Progenitor cell of endocrine pancreas (in vitro differentiated cells): ENCODE data around the gene SLC39A3. TPM values are rescaled to one million over a fixed set of nuclear protein-coding genes. Genes with fewer than 3 reads are reported as not detected.

Source experiments
- DNase-seq: peaks from one replicate; pipeline ENCODE4 v3.0.0; 2021; ENCODE audit warnings: low spot score; ENCODE audit not compliant: unreplicated experiment
- H3K27ac Mint-ChIP-seq: 2 replicates; pipeline ENCODE4 v1.8.0; 2021; ENCODE audit warnings: mild to moderate bottlenecking, moderate library complexity, mixed read lengths
- H3K27me3 Mint-ChIP-seq: 2 replicates; pipeline ENCODE4 v1.8.0; 2021; ENCODE audit warnings: mixed read lengths
- H3K36me3 Mint-ChIP-seq: 2 replicates; pipeline ENCODE4 v1.8.0; 2022; ENCODE audit warnings: mixed read lengths; ENCODE audit not compliant: insufficient read depth
- H3K4me1 Mint-ChIP-seq: 2 replicates; pipeline ENCODE4 v1.8.0; 2021; ENCODE audit warnings: low read depth, mixed read lengths
- H3K4me3 Mint-ChIP-seq: 2 replicates; pipeline ENCODE4 v1.8.0; 2021; ENCODE audit warnings: low read depth, mild to moderate bottlenecking, moderate library complexity, mixed read lengths
- H3K9me3 Mint-ChIP-seq: 2 replicates; pipeline ENCODE4 v1.8.0; 2021; ENCODE audit warnings: low read depth, mixed read lengths
- total RNA-seq: library from RNA; stranded (reverse); gene quantifications from 2 replicates; pipeline ENCODE4 v1.2.1, GENCODE V29; 2021
- TF ChIP-seq, protein P1 (sequence below): fragments of 200-600 bp; sonication (generic); IDR thresholded peaks from one replicate; pipeline ENCODE4 v1.5.0; 2021; ENCODE audit warnings: antibody characterized with exemption, mild to moderate bottlenecking; ENCODE audit not compliant: unreplicated experiment

The SLC39A3 gene
- total RNA-seq, 1 donor from 2014 or later, result 23.8 TPM

- no peak for DNase-seq
- Mint-ChIP-seq H3K27me3 (peaks cover 19% of the 10 kb centered on the region), H3K27ac (no peak overlapping the region), H3K4me3 (peak overlapping the region; percentile 24), H3K36me3 (no peaks in the 10 kb centered on the region), H3K4me1 (no peaks in the 10 kb centered on the region), H3K9me3 (no peaks in the 10 kb centered on the region)
- TF ChIP-seq, protein P1, sequence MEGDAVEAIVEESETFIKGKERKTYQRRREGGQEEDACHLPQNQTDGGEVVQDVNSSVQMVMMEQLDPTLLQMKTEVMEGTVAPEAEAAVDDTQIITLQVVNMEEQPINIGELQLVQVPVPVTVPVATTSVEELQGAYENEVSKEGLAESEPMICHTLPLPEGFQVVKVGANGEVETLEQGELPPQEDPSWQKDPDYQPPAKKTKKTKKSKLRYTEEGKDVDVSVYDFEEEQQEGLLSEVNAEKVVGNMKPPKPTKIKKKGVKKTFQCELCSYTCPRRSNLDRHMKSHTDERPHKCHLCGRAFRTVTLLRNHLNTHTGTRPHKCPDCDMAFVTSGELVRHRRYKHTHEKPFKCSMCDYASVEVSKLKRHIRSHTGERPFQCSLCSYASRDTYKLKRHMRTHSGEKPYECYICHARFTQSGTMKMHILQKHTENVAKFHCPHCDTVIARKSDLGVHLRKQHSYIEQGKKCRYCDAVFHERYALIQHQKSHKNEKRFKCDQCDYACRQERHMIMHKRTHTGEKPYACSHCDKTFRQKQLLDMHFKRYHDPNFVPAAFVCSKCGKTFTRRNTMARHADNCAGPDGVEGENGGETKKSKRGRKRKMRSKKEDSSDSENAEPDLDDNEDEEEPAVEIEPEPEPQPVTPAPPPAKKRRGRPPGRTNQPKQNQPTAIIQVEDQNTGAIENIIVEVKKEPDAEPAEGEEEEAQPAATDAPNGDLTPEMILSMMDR, result no peak
Measured at GRCh38 chr19:2722541-2723344, 17.1 kb downstream of the SLC39A3 start.

GRCh38 chr19:2721570-2722540 is 18.0 kb downstream of the SLC39A3 start:
- peak overlapping the region; percentile 24 for H3K27ac Mint-ChIP-seq
- no peaks in the 10 kb centered on the region for H3K36me3 Mint-ChIP-seq
- H3K27me3 Mint-ChIP-seq, result peaks cover 10% of the 10 kb centered on the region
- TF ChIP-seq, protein P1, result no peak
- no peaks in the 10 kb centered on the region for H3K4me1 Mint-ChIP-seq
- peak overlapping the region; percentile 70 for H3K4me3 Mint-ChIP-seq
- DNase-seq, result no peak
- H3K9me3 Mint-ChIP-seq, result no peaks in the 10 kb centered on the region

GRCh38 chr19:2720777-2721569 is 18.8 kb downstream of the SLC39A3 start, which contains the start of gene DIRAS1:
Gene DIRAS1, minus strand, starts transcription at chr19:2721372. Its CDS starts 3,566 bp downstream, at chr19:2717806.
- H3K27me3 Mint-ChIP-seq, result peaks cover 5% of the 10 kb centered on the region
- TF ChIP-seq, protein P1, result no peak
- peak within 1 kb of the TSS; percentile 70 for H3K4me3 Mint-ChIP-seq
- peaks cover under 1% of the 10 kb centered on the region for H3K9me3 Mint-ChIP-seq
- peak within 1 kb of the TSS; percentile 24 for H3K27ac Mint-ChIP-seq
- peak; percentile 41 for DNase-seq
- no peaks in the 10 kb centered on the region for H3K36me3 Mint-ChIP-seq
- no peaks in the 10 kb centered on the region for H3K4me1 Mint-ChIP-seq

DNA sequence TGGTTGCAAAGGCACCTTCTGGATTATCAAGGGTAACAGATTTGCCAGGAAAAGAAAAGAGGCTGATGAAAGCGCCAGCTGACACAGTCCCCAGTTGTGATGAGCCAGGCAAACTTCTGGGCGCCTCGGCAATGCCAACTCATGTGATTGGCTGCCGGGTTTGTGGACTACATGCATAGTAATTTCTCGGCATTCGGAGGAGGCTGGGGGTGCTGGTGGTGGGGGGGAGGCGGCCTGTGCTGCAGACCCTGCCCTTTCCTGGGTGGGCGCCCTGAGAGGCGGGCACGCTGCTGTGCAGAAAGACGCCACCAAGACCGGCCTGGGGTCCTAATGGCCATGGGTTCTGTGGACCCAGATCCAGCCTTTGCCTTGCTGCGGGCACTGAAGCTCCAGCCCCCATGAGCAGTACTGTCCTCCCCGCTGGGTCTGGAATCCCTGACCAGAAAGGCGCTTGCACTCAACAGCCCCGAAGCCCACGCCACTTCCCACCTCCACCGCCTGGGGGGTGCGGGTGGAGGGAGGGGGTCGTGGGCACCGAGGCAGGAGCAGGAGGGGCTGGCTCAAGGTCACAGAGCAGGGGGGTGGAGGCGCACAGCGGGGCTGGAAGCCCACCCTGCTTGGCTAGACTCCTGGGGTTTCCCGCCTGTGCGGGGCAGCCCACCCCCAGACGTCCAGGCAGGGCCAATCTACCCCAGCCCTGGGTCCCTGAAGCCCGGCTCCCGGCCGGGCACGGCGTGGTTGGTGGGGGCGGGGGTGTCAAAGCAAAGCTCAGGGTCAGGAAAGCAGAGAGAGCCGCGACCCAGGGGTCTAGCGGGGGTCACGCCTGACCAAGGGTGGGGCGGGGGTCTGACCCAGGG is 19.7 kb downstream of the SLC39A3 start:
- Mint-ChIP-seq H3K27me3 (peaks cover 6% of the 10 kb centered on the region), H3K4me3 (peak overlapping the region; percentile 55), H3K36me3 (peaks cover 6% of the 10 kb centered on the region), H3K4me1 (no peaks in the 10 kb centered on the region), H3K9me3 (peaks cover 8% of the 10 kb centered on the region), H3K27ac (no peak overlapping the region)
- TF ChIP-seq, protein P1, result peak; percentile 29
- DNase-seq, result no peak
